Glomerular visceral epithelial cell (primary cell): ENCODE results near the gene BID.
A peak's percentile ranks its signal among the peaks of the same experiment; 100 is the strongest.
"Not testable (repeated sequence)": the region's sequence is repeated elsewhere in the genome, so short reads cannot be mapped to it uniquely, and the experiment has no call there.

Experiments
- DNase-seq: peaks from one replicate; pipeline ENCODE4 v3.0.0-alpha.2; 2016; ENCODE audit errors: extremely low spot score

BID gene

GRCh38 chr22:17769716-17770082 lies 4.6 kb downstream of the BID start:
- DNase-seq = no peak

DNA sequence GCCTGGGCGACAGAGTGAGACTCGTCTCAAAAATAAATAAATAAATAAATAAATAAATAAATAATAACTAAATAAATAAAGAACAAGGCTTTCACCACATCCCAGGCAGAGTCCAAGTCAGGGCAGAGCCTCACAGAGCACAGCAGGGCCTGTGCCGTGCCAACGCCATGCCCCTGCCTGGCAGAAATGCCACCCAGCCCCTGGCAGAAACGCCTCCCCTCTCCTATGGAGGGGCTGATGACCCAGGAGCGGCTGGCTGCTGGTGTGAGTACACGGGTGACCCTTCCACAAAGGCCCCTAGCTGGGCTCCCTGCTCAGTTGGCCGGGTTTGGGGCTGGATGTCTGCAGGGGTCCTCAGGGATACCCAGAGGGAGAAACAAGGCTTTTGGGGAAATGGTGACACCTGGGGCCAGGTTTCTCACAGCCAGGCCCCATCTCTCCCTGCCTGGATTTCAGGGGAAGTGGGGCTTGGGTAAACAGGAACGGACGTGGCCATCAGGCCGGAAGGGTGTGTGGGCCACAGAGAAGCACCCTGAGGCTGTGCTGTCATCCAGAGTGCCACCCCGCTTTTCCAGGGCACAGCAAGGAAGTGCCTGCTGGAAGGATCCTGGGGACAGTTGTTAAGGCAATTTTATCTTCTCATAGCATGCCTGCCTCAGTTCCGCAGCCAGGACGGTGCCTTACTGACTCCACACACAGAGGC lies 5.1 kb downstream of the BID start:
- no peak for DNase-seq

GRCh38 chr22:17767233-17768065 lies 6.8 kb downstream of the BID start:
- DNase-seq = no peak

DNA sequence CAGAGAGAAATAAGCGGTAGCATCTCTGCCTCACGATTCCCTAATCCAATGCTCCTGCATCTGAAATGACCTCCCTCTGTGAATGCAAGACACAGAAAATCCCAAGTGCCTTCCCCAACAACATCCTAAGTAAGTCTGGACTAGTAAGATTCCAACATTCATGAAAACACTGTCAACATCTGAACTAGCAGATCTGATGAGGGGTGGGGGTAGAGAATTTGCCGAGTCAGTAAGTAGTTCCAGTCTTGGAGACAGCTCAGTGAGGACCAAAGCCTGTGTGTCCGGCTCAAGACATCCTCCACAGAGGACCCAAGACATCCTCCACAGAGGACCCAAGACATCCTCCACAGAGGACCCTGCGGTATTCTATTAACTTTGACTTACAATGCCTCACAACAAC lies 9.4 kb downstream of the BID start:
- not testable (repeated sequence) for DNase-seq

- peak; percentile 43 for DNase-seq
Observed at GRCh38 chr22:17764036-17764435, 10.2 kb downstream of the BID start.

- DNase-seq = not testable (repeated sequence)
Observed at GRCh38 chr22:17763442-17763841, 10.8 kb downstream of the BID start.

DNA sequence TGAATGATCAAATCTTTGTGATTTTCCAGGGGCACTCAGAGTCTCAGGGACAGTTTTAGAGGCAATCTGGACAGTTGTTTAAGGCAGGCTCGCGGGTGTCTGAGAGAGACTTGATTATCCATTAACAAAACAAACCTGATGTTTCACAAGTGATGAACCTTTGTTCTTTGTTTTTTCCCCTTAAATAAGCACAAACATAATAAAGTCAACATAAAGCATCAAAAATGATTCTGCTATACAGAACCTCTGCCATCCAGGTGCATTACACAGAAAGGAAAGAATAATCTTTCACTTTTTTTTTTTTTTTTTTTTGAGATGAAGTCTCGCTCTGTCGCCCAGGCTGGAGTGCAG lies 13.2 kb downstream of the BID start:
- DNase-seq = no peak

- no peak for DNase-seq
Observed at GRCh38 chr22:17754233-17754925, 19.9 kb downstream of the BID start.

GRCh38 chr22:17753401-17753989 lies 20.8 kb downstream of the BID start:
- peak; percentile 34 for DNase-seq

- no peak for DNase-seq
Observed at GRCh38 chr22:17751596-17751995, 22.7 kb downstream of the BID start.

- no peak for DNase-seq
Observed at GRCh38 chr22:17749605-17750395, 24.5 kb downstream of the BID start.

GRCh38 chr22:17748555-17749353 lies 25.5 kb downstream of the BID start:
- DNase-seq = no peak

- no peak for DNase-seq
Observed at GRCh38 chr22:17746916-17747315, 27.4 kb downstream of the BID start.

DNA sequence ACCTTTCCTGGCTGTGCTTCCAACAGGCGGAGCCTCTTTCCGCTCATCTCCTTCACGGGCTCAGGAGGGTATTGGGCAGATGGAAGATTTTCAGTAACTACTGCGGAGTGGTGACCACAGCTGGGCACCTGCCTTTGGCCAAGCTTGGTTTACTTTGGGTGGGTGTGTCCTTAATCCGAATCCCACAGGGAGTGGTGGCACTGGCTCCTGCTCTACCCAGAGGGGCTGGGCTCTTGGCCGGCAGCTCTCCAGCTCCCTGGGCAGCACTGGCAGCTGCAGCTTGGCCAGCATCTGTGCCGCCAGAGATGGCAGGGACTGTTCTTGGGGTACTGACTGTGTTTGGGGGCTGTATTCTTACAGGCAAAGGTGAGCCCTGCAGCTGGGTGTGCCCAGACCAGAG lies 29.8 kb downstream of the BID start:
- no peak for DNase-seq

GRCh38 chr22:17743661-17744411 lies 30.4 kb downstream of the BID start:
- DNase-seq = no peak

DNA sequence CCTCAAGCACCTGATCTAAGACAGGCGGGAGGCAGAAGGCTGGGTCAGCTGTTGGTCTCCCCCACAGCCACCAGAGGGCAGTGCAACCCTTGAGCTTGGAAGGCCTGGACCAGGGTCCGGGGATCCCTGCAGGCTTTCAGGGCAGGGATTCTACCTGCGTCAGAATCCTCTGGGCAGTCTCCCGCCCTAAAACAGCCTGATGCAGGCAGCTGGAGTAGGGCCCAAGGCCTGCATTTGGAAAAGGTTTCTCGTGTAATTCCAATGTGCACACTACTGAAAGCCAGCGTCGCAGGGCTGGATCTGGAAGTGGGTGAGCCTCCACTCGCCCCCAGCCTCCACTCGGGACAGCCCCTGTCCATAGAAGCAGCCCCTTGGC lies 31.8 kb downstream of the BID start:
- peak; percentile 66 for DNase-seq

GRCh38 chr22:17741866-17742526 lies 32.3 kb downstream of the BID start:
- DNase-seq = no peak

- no peak for DNase-seq
Observed at GRCh38 chr22:17739196-17739975, 34.9 kb downstream of the BID start.
